Esophagus muscularis mucosa (tissue), 4 donors: Measurements from ENCODE around the gene ACTL10. TPM values are rescaled to one million over a fixed set of nuclear protein-coding genes. Genes with fewer than 3 reads are reported as not detected.

Experiments used
- DNase-seq: peaks from one replicate; pipeline ENCODE4 v3.0.0-alpha.2; 2017; ENCODE audit errors: extremely low spot score
- H3K27ac ChIP-seq, 4 donors: fragments of 200-600 bp; sonication (generic); replicated peaks in 1 of 4; 1 replicate in 3 of 4; 2 replicates in 1 of 4; pipeline ENCODE4 v1.5.1; 2016 to 2019; ENCODE audit warnings: mild to moderate bottlenecking in 1 of 4
- H3K27me3 ChIP-seq, 4 donors: fragments of 200-600 bp; sonication (generic); one replicate each; pipeline versions ENCODE4 v1.5.1 to v1.6.0; 2016 to 2019
- H3K36me3 ChIP-seq, 4 donors: fragments of 200-600 bp; sonication (generic); one replicate each; pipeline ENCODE4 v1.5.1; 2016 to 2019
- H3K4me1 ChIP-seq, 4 donors: fragments of 200-600 bp; sonication (generic); one replicate each; pipeline ENCODE4 v1.5.1; 2016 to 2019
- H3K4me3 ChIP-seq, 4 donors: fragments of 200-600 bp; sonication (generic); 1 replicate in 2 of 4; 2 replicates in 2 of 4; pipeline ENCODE4 v1.5.1; 2016 to 2019; ENCODE audit warnings: mild to moderate bottlenecking in 4 of 4, moderate library complexity in 1 of 4
- H3K9me3 ChIP-seq, 4 donors: fragments of 200-600 bp; sonication (generic); 1 replicate in 3 of 4; 2 replicates in 1 of 4; pipeline ENCODE4 v1.5.1; 2016 to 2019
- CTCF ChIP-seq, 3 experiments: fragments of 200-600 bp in 2 of 3; fragments of 450-650 bp in 1 of 3; sonication (generic) in 2 of 3; IDR thresholded peaks; one replicate each; pipeline ENCODE4 v1.5.1; 2017 to 2019; ENCODE audit warnings: antibody characterized with exemption in 3 of 3, mild to moderate bottlenecking in 2 of 3, moderate library complexity in 1 of 3
- EP300 ChIP-seq: sonication (generic); formaldehyde crosslinking; IDR thresholded peaks from one replicate; pipeline ENCODE4 v1.6.1; 2017; ENCODE audit warnings: antibody characterized with exemption
- POLR2A ChIP-seq: fragments of 450-650 bp; IDR thresholded peaks from one replicate; pipeline ENCODE4 v1.6.1; 2017; ENCODE audit warnings: antibody characterized with exemption, moderate library complexity, mild to moderate bottlenecking, low read depth
- POLR2AphosphoS5 ChIP-seq, 2 donors: sonication (generic); formaldehyde crosslinking; IDR thresholded peaks; one replicate each; pipeline ENCODE4 v1.6.1; 2017; ENCODE audit warnings: antibody characterized with exemption in 2 of 2
- WGBS: methylation state at CpG from one replicate; pipeline ENCODE4 v1.1.5; 2018; 5-methylcytosine and 5-hydroxymethylcytosine counted together
- intact Hi-C: fragments of 100-400 bp; cut with DNase I; formaldehyde crosslinking; loops from one replicate; pipeline ENCODE4 v1.15.1; 2023
- total RNA-seq, 4 donors: library from RNA; depleted of rRNA; stranded (reverse); fragments of >200 nt; gene quantifications; one replicate each; pipeline versions ENCODE4 v1.1.0 to v1.2.1, GENCODE V29; 2016

Gene ACTL10
- total RNA-seq, 4 donors from 2014 or later = 1.3 to 2.5 (median 2.0) TPM

GRCh38 chr20:33649201-33649681, 17.5 kb upstream of the ACTL10 start:
- no peaks in the 10 kb centered on the region for H3K9me3 ChIP-seq
- 80% methylated on average over 16 of the region's 19 CpGs for WGBS
- no peak for DNase-seq
- no peak overlapping the region for H3K4me3 ChIP-seq
- peaks cover 14 to 21% (median 15%) of the 10 kb centered on the region in 4 donors for H3K36me3 ChIP-seq
- peak overlapping the region in 1 of 4 donors; percentile 42 for H3K27ac ChIP-seq
- peaks cover 25 to 42% (median 39%) of the 10 kb centered on the region in 4 donors for H3K4me1 ChIP-seq
- intact Hi-C loops = no loop called here
- no peak for TF ChIP-seq CTCF (IDR thresholded peaks at IDR 0.05)
- no peak for TF ChIP-seq POLR2A
- TF ChIP-seq EP300 = no peak
- TF ChIP-seq POLR2AphosphoS5 (IDR thresholded peaks at IDR 0.05) = no peak
- H3K27me3 ChIP-seq = no peaks in the 10 kb centered on the region

GRCh38 chr20:33650111-33650752, 16.5 kb upstream of the ACTL10 start:
- H3K27ac ChIP-seq = no peak overlapping the region
- no peaks in the 10 kb centered on the region for H3K9me3 ChIP-seq
- peaks cover 25 to 42% (median 39%) of the 10 kb centered on the region in 4 donors for H3K4me1 ChIP-seq
- H3K4me3 ChIP-seq = no peak overlapping the region
- TF ChIP-seq EP300 (no peak), POLR2A (no peak), CTCF (IDR thresholded peaks at IDR 0.05) (no peak), POLR2AphosphoS5 (IDR thresholded peaks at IDR 0.05) (no peak)
- peaks cover 4 to 11% (median 5%) of the 10 kb centered on the region in 4 donors for H3K36me3 ChIP-seq
- no peaks in the 10 kb centered on the region for H3K27me3 ChIP-seq
- intact Hi-C loops = loop anchor here (5.0 kb wide), 1 partner anchor 193 kb away; no protein-coding TSS in a partner anchor
- 84% methylated on average over 11 of the region's 11 CpGs for WGBS
- DNase-seq = no peak

GRCh38 chr20:33650753-33651561, 15.8 kb upstream of the ACTL10 start:
- H3K4me3 ChIP-seq = no peak overlapping the region
- no peak for DNase-seq
- peaks cover 0 to 3% (median 0%) of the 10 kb centered on the region in 4 donors for H3K36me3 ChIP-seq
- 92% methylated on average over 10 of the region's 10 CpGs for WGBS
- intact Hi-C loops = loop anchor here (5.0 kb wide), 1 partner anchor 194 kb away; no protein-coding TSS in a partner anchor
- TF ChIP-seq CTCF (IDR thresholded peaks at IDR 0.05) = no peak
- no peak for TF ChIP-seq POLR2A
- no peak for TF ChIP-seq EP300
- TF ChIP-seq POLR2AphosphoS5 (IDR thresholded peaks at IDR 0.05) = no peak
- no peaks in the 10 kb centered on the region for H3K9me3 ChIP-seq
- H3K27ac ChIP-seq = no peak overlapping the region
- H3K4me1 ChIP-seq = peaks cover 25 to 42% (median 39%) of the 10 kb centered on the region in 4 donors
- no peaks in the 10 kb centered on the region for H3K27me3 ChIP-seq

- TF ChIP-seq POLR2AphosphoS5 (IDR thresholded peaks at IDR 0.05) (no peak), POLR2A (no peak), EP300 (no peak), CTCF (IDR thresholded peaks at IDR 0.05) (no peak)
- no peak for DNase-seq
- Histone ChIP-seq H3K4me1 (peaks cover 25 to 42% (median 39%) of the 10 kb centered on the region in 4 donors), H3K4me3 (no peak overlapping the region), H3K36me3 (peaks cover 0 to 6% (median 1%) of the 10 kb centered on the region in 4 donors), H3K27ac (no peak overlapping the region), H3K27me3 (no peaks in the 10 kb centered on the region), H3K9me3 (no peaks in the 10 kb centered on the region)
- 85% methylated on average over 10 of the region's 13 CpGs for WGBS
- intact Hi-C loops = loop anchor here (5.0 kb wide), 1 partner anchor 194 kb away; no protein-coding TSS in a partner anchor
Measured at GRCh38 chr20:33651562-33652048, 15.1 kb upstream of the ACTL10 start.
